Mesodermal cell (in vitro differentiated cells): ENCODE data around the gene SSTR5.

ENCODE experiments used
- H3K27ac ChIP-seq: 2 replicates; pipeline ENCODE4 v1.7.0; 2013; ENCODE audit warnings: mild to moderate bottlenecking, low read depth, low read length, moderate library complexity; ENCODE audit not compliant: severe bottlenecking
- H3K36me3 ChIP-seq: 2 replicates; pipeline ENCODE4 v1.7.1; 2013; ENCODE audit warnings: mild to moderate bottlenecking, low read length, moderate library complexity; ENCODE audit not compliant: control insufficient read depth, insufficient read depth
- H3K4me1 ChIP-seq: one replicate; pipeline ENCODE4 v1.7.1; 2013; ENCODE audit warnings: mild to moderate bottlenecking, low read length; ENCODE audit not compliant: insufficient read depth, control insufficient read depth, poor library complexity, severe bottlenecking
- H3K4me3 ChIP-seq: 2 replicates; pipeline ENCODE4 v1.7.0; 2013; ENCODE audit warnings: low read length, control low read depth, mild to moderate bottlenecking; ENCODE audit not compliant: insufficient read depth, poor library complexity, severe bottlenecking; ENCODE audit errors: extremely low read depth
- H3K9me3 ChIP-seq: 2 replicates; pipeline ENCODE4 v1.7.1; 2013; ENCODE audit warnings: mild to moderate bottlenecking, low read length, moderate library complexity; ENCODE audit not compliant: control insufficient read depth
- WGBS, 2 experiments: methylation state at CpG; one replicate each; pipeline ENCODE4 v1.1.5; 2013; ENCODE audit warnings: missing lambda C conversion rate in 2 of 2; ENCODE audit not compliant: insufficient coverage in 2 of 2; 5-methylcytosine and 5-hydroxymethylcytosine counted together

Gene SSTR5

DNA sequence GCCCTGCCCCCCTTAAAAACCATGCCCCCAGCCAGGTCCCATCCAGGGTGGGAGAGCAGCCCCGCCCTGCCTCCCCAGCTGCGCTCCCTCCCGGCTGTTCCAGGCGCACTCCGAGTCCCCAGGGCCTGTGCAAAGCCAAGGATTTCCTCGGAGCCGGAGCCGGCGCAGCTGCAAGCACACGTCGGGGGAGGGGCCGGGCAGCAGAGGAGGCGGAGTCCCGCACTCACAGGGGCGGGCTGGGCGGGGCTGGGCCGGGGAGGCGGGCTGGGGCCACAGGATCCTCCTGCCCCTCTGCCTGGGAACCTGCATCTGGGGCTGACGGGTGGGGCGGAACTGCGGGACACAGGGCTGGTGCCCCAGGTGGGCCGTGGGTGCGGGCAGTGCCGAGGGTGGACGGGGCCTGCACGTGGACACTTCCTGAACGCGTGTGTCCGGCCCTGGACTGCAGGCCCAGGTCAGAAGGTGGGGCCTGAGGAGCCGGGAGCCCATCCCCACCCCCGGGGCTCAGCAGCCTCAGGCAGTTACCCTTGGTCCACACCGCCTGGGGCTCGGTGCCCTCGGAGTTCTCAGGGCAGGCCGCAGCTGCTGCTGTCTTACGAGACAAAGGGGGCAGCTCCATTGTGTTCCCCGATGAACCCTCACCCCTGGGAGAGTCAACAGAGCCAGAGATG lies 24.0 kb upstream of the SSTR5 start:
- WGBS, 2 experiments = 41 to 47% methylated on average over 33 to 35 of the region's 37 CpGs
- no peaks in the 10 kb centered on the region for H3K4me1 ChIP-seq
- H3K4me3 ChIP-seq = no peak overlapping the region
- H3K36me3 ChIP-seq = no peaks in the 10 kb centered on the region
- no peaks in the 10 kb centered on the region for H3K9me3 ChIP-seq
- no peak overlapping the region for H3K27ac ChIP-seq

GRCh38 chr16:1049113-1049975 lies 23.2 kb upstream of the SSTR5 start:
- Histone ChIP-seq H3K4me3 (no peak overlapping the region), H3K27ac (no peak overlapping the region), H3K9me3 (no peaks in the 10 kb centered on the region), H3K4me1 (no peaks in the 10 kb centered on the region), H3K36me3 (no peaks in the 10 kb centered on the region)
- 90 to 91% methylated on average over 28 to 29 of the region's 31 CpGs for WGBS, 2 experiments

DNA sequence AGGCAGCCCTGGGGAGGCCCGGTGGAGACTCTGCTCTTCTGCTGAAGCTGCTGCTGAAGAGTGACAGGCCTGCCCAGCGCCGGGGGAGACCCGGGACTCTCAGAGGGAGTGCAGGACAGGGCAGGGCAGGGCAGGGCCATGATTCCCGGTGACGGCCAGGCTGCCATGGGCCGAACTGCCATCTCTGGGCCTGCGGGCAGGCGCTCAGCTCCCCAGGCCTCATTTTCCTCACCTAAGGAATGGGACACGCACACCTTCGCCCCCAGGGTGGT lies 22.6 kb upstream of the SSTR5 start:
- no peak overlapping the region for H3K27ac ChIP-seq
- H3K9me3 ChIP-seq = no peaks in the 10 kb centered on the region
- 92 to 93% methylated on average over 9 to 11 of the region's 11 CpGs for WGBS, 2 experiments
- no peak overlapping the region for H3K4me3 ChIP-seq
- H3K36me3 ChIP-seq = no peaks in the 10 kb centered on the region
- H3K4me1 ChIP-seq = no peaks in the 10 kb centered on the region

GRCh38 chr16:1050516-1050915 lies 22.0 kb upstream of the SSTR5 start:
- Histone ChIP-seq H3K36me3 (no peaks in the 10 kb centered on the region), H3K4me3 (no peak overlapping the region), H3K9me3 (no peaks in the 10 kb centered on the region), H3K4me1 (no peaks in the 10 kb centered on the region), H3K27ac (no peak overlapping the region)
- WGBS, 2 experiments = 93% methylated on average over 23 to 28 of the region's 30 CpGs

- Histone ChIP-seq H3K9me3 (no peaks in the 10 kb centered on the region), H3K36me3 (no peaks in the 10 kb centered on the region), H3K27ac (no peak overlapping the region), H3K4me1 (no peaks in the 10 kb centered on the region), H3K4me3 (no peak overlapping the region)
- 78 to 95% methylated on average over 8 to 10 of the region's 15 CpGs for WGBS, 2 experiments
These were observed 21.6 kb upstream of the SSTR5 start for GRCh38 chr16:1050921-1051320.

- 75 to 97% methylated on average over 13 to 17 of the region's 17 CpGs for WGBS, 2 experiments
- no peaks in the 10 kb centered on the region for H3K36me3 ChIP-seq
- no peaks in the 10 kb centered on the region for H3K9me3 ChIP-seq
- no peak overlapping the region for H3K4me3 ChIP-seq
- H3K27ac ChIP-seq = no peak overlapping the region
- no peaks in the 10 kb centered on the region for H3K4me1 ChIP-seq
These were observed 21.1 kb upstream of the SSTR5 start for GRCh38 chr16:1051446-1051845.

DNA sequence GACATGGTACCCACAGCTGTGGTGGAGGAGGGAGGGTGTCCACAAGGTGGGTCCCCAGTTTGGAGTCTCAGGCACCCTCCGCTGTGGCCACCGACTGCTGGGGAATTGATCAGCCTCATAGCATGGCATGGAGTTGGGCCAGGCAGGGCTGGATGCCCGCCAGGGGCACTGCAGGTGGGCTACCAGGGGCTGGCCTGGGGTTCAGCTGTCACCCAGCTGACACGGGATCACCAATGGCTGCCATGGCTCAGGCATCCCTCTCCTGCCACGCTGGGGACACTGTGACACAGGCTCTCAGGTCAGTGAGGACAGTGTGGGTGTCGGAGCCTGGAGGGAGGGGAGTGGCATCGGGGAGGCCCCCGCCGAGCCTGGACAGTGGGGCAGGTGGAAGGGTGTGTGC lies 19.8 kb upstream of the SSTR5 start:
- no peaks in the 10 kb centered on the region for H3K9me3 ChIP-seq
- no peak overlapping the region for H3K27ac ChIP-seq
- no peaks in the 10 kb centered on the region for H3K36me3 ChIP-seq
- WGBS, 2 experiments = 88 to 89% methylated on average over 4 of the region's 9 CpGs
- no peaks in the 10 kb centered on the region for H3K4me1 ChIP-seq
- H3K4me3 ChIP-seq = no peak overlapping the region

DNA sequence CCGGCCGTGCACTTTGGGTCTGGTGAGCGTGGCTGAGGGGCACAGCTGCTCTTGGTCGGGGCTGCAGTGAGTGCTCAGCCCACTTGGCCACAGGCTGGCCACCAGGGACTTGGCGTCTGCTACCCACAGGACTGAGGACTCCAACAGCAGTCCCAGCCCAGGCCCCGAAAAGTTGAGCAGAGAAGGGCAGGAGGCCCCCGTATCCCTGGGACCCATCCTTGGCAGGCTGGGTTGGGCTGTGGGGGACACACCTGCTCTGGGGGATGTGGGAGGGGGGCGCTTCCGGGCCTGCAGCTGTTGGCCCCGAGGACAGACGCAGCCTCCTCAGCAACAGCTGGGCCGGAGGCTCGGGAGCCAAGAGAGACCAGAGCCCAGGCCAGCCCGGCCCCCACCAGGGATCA lies 19.4 kb upstream of the SSTR5 start:
- WGBS, 2 experiments = 85 to 87% methylated on average over 10 to 13 of the region's 14 CpGs
- Histone ChIP-seq H3K4me3 (no peak overlapping the region), H3K36me3 (no peaks in the 10 kb centered on the region), H3K27ac (no peak overlapping the region), H3K9me3 (no peaks in the 10 kb centered on the region), H3K4me1 (no peaks in the 10 kb centered on the region)

DNA sequence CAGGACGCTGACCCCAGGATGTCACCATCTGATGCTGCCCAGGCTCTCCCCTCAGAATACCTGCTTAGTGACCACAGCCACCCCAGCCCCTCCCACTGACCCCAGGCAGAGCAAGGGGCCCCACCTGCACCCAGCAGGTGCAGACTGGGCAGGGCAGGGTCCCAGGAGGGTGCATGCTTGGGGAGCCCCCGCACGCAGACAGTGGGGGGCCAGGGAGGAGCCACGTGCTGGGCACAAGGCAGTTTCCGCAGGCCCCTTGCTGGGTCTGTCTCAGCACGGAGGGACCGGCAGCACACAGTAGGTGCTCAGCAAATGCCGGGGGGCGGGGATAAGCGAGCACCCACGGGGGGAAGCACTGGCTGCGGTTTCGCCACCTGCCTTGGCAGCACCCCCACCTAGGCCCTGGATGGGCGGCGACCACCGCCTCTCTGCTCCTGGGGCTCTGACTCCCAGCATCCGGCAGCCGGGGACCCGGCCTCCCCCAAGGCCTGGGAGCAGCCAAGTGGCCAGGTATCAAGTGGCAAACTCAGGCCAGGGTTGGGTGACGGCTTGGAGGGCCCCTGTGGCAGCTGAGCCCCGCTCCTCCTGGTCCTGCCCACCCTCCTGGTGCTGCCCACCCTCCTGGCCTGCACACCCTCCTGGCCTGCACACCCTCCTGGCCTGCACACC lies 18.7 kb upstream of the SSTR5 start:
- 92 to 94% methylated on average over 14 to 21 of the region's 21 CpGs for WGBS, 2 experiments
- no peaks in the 10 kb centered on the region for H3K9me3 ChIP-seq
- H3K4me1 ChIP-seq = no peaks in the 10 kb centered on the region
- H3K4me3 ChIP-seq = no peak overlapping the region
- H3K36me3 ChIP-seq = no peaks in the 10 kb centered on the region
- no peak overlapping the region for H3K27ac ChIP-seq

DNA sequence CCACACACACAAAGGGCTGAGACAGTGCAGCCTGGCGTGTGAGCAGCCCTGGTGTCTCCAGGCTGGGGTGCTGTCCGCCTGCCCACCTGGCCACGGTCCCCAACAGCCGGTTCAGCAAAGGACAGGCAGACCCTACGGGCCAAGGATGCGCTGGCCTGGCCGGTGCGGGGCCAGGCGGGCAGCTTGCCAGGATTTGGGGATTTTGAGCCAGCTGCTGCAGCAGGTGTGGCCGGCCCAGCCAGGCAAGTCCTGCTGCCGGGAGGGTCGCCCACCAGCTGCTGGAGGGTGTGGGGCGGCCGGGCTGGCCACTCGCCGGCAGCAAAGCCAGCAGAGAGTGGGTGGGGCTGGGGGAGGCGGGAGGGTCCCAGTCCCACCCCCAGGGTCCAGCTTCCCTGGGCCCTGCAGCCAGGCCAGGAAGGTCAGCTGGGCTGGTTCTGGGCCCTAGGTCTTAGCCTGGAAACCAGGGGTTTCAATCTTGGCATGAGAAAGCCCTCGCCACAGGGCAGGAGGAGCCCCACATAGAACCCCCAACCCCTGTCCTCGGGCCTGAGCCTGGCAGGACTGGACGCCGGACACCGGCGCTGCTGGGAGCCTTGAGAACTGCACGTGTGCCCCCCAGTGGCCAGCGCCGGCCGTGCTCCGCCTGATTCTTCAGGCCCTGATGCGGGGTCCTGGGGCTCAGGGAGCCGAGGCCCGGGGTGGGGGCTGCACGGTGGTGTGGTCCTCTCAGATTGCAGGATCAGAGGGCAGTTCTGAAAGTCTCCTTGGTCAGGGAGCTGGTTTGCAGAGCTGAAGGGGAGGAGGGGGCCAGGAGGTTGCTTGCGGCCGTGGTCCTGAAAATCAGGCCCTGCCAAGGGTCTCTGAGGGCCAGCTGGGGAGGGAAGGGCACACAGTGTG lies 17.6 kb upstream of the SSTR5 start:
- H3K4me1 ChIP-seq = no peaks in the 10 kb centered on the region
- WGBS, 2 experiments = 41 to 44% methylated on average over 27 to 29 of the region's 34 CpGs
- H3K9me3 ChIP-seq = peaks cover 4% of the 10 kb centered on the region
- no peak overlapping the region for H3K27ac ChIP-seq
- H3K36me3 ChIP-seq = no peaks in the 10 kb centered on the region
- no peak overlapping the region for H3K4me3 ChIP-seq
